Sciatic nerve (tissue), 2 donors: Measurements from ENCODE around the gene OXER1. TPM values are rescaled to one million over a fixed set of nuclear protein-coding genes. Genes with fewer than 3 reads are reported as not detected.

Experiments used
- ATAC-seq: fragments of 200-7000 bp; cut with Tn5 transposase; one replicate; pipeline ENCODE4 v1.9.1; 2020; ENCODE audit warnings: mild to moderate bottlenecking, moderate library complexity
- DNase-seq: peaks from one replicate; pipeline ENCODE4 v3.0.0-alpha.2; 2020; ENCODE audit warnings: low spot score
- intact Hi-C: fragments of 100-400 bp; cut with DNase I; formaldehyde crosslinking; loops from one replicate; pipeline ENCODE4 v1.14.2; 2022
- total RNA-seq: library from RNA; stranded (reverse); fragmentation: NEBNext Ultra II Directional; extraction: Animal tissue kit (Norgen Biotek cat#: 25700); gene quantifications from one replicate; pipeline ENCODE4 v1.2.1, GENCODE V29; 2021
- donor health status: DM: no; HTN: no; CAD: no.
- donor health status: DM: no; HTN: no; CAD: no.

The OXER1 gene
- total RNA-seq, 1 donor from 2014 or later: 2.8 TPM

GRCh38 chr2:42724886-42725285 is 39.0 kb downstream of the OXER1 start:
- intact Hi-C loops: no loop called here
- ATAC-seq (no peak), DNase-seq (no peak)

GRCh38 chr2:42723465-42723864 is 40.5 kb downstream of the OXER1 start:
- ATAC-seq (no peak), DNase-seq (no peak)
- intact Hi-C loops: no loop called here

- intact Hi-C loops: no loop called here
- DNase-seq (no peak), ATAC-seq (peak; percentile 93)
Observed at GRCh38 chr2:42722320-42723190, 41.4 kb downstream of the OXER1 start.

GRCh38 chr2:42721898-42722297 is 42.0 kb downstream of the OXER1 start:
- DNase-seq (no peak), ATAC-seq (no peak)
- intact Hi-C loops: no loop called here

- DNase-seq (no peak), ATAC-seq (no peak)
- intact Hi-C loops: no loop called here
Observed at GRCh38 chr2:42714686-42715085, 49.2 kb downstream of the OXER1 start.

- no peak for ATAC-seq
- intact Hi-C loops: no loop called here
Observed at GRCh38 chr2:42713920-42714319, 50.0 kb downstream of the OXER1 start.

GRCh38 chr2:42712934-42713333 is 51.0 kb downstream of the OXER1 start:
- ATAC-seq: no peak
- no peak for DNase-seq
- intact Hi-C loops: no loop called here

More at GRCh38 chr2:42713920-42714319, 50.0 kb downstream of the OXER1 start:
- DNase-seq: no peak

Other genes starting within 250 kb of the OXER1 start
- 59.6 TPM for gene MTA3, start 195.5 kb downstream of the OXER1 start, total RNA-seq
- 14.3 TPM for gene HAAO, start 28.4 kb upstream of the OXER1 start, total RNA-seq